H9 (cell line): ENCODE measurements around the gene AP1S1. TPM values are rescaled to one million over a fixed set of nuclear protein-coding genes. Genes with fewer than 3 reads are reported as not detected.

Experiments used
- DNase-seq: peaks from one replicate; pipeline ENCODE4 v3.0.0-alpha.2; 2017
- H2AFZ ChIP-seq: one replicate; pipeline ENCODE4 v1.6.1; 2013; ENCODE audit warnings: mild to moderate bottlenecking, low read length, control low read depth, moderate library complexity
- H2AK5ac ChIP-seq: 2 replicates; pipeline ENCODE4 v1.6.1; 2013; ENCODE audit warnings: low read length, control low read depth, mixed read lengths; ENCODE audit not compliant: insufficient read length
- H2BK120ac ChIP-seq: one replicate; pipeline ENCODE4 v1.6.1; 2013; ENCODE audit warnings: low read depth, mild to moderate bottlenecking, low read length, control low read depth, inconsistent platforms; ENCODE audit not compliant: poor library complexity, severe bottlenecking
- H2BK12ac ChIP-seq: 2 replicates; pipeline ENCODE4 v1.6.1; 2013; ENCODE audit warnings: low read length, control low read depth, mixed read lengths, low read depth; ENCODE audit not compliant: insufficient read length
- H2BK15ac ChIP-seq: 2 replicates; pipeline ENCODE4 v1.6.1; 2013; ENCODE audit warnings: low read depth, low read length, control low read depth
- H2BK20ac ChIP-seq: one replicate; pipeline ENCODE4 v1.6.1; 2013; ENCODE audit warnings: low read depth, mild to moderate bottlenecking, low read length, control low read depth, inconsistent platforms; ENCODE audit not compliant: poor library complexity, severe bottlenecking
- H2BK5ac ChIP-seq: 2 replicates; pipeline ENCODE4 v1.6.1; 2013; ENCODE audit warnings: low read length, control low read depth, mixed read lengths; ENCODE audit not compliant: insufficient read length
- H3K14ac ChIP-seq: 2 replicates; pipeline ENCODE4 v1.6.1; 2013; ENCODE audit warnings: low read length, control low read depth; ENCODE audit not compliant: insufficient read depth
- H3K18ac ChIP-seq: 2 replicates; pipeline ENCODE4 v1.6.1; 2013; ENCODE audit warnings: low read depth, mild to moderate bottlenecking, mixed read lengths, low read length, control low read depth; ENCODE audit not compliant: insufficient read length
- H3K23ac ChIP-seq: 2 replicates; pipeline ENCODE4 v1.6.1; 2013; ENCODE audit warnings: low read length, control low read depth, mixed read lengths, low read depth; ENCODE audit not compliant: insufficient read length
- H3K23me2 ChIP-seq: 2 replicates; pipeline ENCODE4 v1.6.1; 2013; ENCODE audit warnings: low read depth, mild to moderate bottlenecking, mixed read lengths, low read length, control low read depth; ENCODE audit not compliant: insufficient read length, poor library complexity, severe bottlenecking
- H3K27ac ChIP-seq: 2 replicates; pipeline ENCODE4 v1.5.1; 2013; ENCODE audit warnings: low read length, control low read depth, mixed read lengths, low read depth; ENCODE audit not compliant: insufficient read length
- H3K27me3 ChIP-seq: 2 replicates; pipeline ENCODE4 v1.6.1; 2013; ENCODE audit warnings: low read length, control low read depth, inconsistent platforms; ENCODE audit not compliant: insufficient read depth
- H3K4ac ChIP-seq: 2 replicates; pipeline ENCODE4 v1.6.1; 2013; ENCODE audit warnings: low read depth, mild to moderate bottlenecking, control low read depth, inconsistent platforms, low read length, moderate library complexity
- H3K4me1 ChIP-seq: 2 replicates; pipeline ENCODE4 v1.6.1; 2013; ENCODE audit warnings: low read length, control low read depth, inconsistent platforms; ENCODE audit not compliant: insufficient read depth
- H3K4me2 ChIP-seq: 2 replicates; pipeline ENCODE4 v1.6.1; 2013; ENCODE audit warnings: low read length, control low read depth, mixed read lengths; ENCODE audit not compliant: insufficient read length, insufficient read depth
- H3K56ac ChIP-seq: 2 replicates; pipeline ENCODE4 v1.6.1; 2013; ENCODE audit warnings: low read depth, mild to moderate bottlenecking, mixed read lengths, low read length, control low read depth; ENCODE audit not compliant: insufficient read length
- H3K79me1 ChIP-seq: 2 replicates; pipeline ENCODE4 v1.6.1; 2013; ENCODE audit warnings: low read depth, mild to moderate bottlenecking, moderate library complexity, low read length, control low read depth, inconsistent platforms; ENCODE audit not compliant: insufficient read depth, poor library complexity, severe bottlenecking
- H3K79me2 ChIP-seq: 2 replicates; pipeline ENCODE4 v1.6.1; 2013; ENCODE audit warnings: low read length, control low read depth, inconsistent platforms; ENCODE audit not compliant: insufficient read depth
- H3K9ac ChIP-seq: 2 replicates; pipeline ENCODE4 v1.6.1; 2013; ENCODE audit warnings: low read length, control low read depth, mixed read lengths; ENCODE audit not compliant: insufficient read length; ENCODE audit errors: extremely low read depth
- H3K9me3 ChIP-seq: one replicate; pipeline ENCODE4 v1.6.1; 2013; ENCODE audit warnings: low read depth, low read length, inconsistent platforms; ENCODE audit not compliant: control insufficient read depth
- H3T11ph ChIP-seq: one replicate; pipeline ENCODE4 v1.6.1; 2013; ENCODE audit warnings: mild to moderate bottlenecking, low read length, control low read depth, inconsistent platforms
- H4K20me1 ChIP-seq: one replicate; pipeline ENCODE4 v1.6.1; 2013; ENCODE audit not compliant: control insufficient read depth, insufficient read length, insufficient read depth
- H4K5ac ChIP-seq: 2 replicates; pipeline ENCODE4 v1.6.1; 2013; ENCODE audit warnings: low read depth, mild to moderate bottlenecking, mixed read lengths, low read length, control low read depth; ENCODE audit not compliant: insufficient read length
- H4K8ac ChIP-seq: replicated peaks from 2 replicates; pipeline ENCODE4 v1.6.1; 2013; ENCODE audit warnings: low read length, control low read depth, mixed read lengths, low read depth; ENCODE audit not compliant: insufficient read length
- H4K91ac ChIP-seq: 2 replicates; pipeline ENCODE4 v1.6.1; 2013; ENCODE audit warnings: low read depth, mild to moderate bottlenecking, moderate library complexity, mixed read lengths, low read length, control low read depth; ENCODE audit not compliant: insufficient read length
- H3K27ac Mint-ChIP-seq, 3 experiments: 2 replicates in 2 of 3; 3 replicates in 1 of 3; pipeline ENCODE4 v1.8.0; 2020 to 2021; ENCODE audit warnings: mixed read lengths in 3 of 3, mild to moderate bottlenecking in 1 of 3, moderate library complexity in 1 of 3
- H3K27me3 Mint-ChIP-seq: 2 replicates; pipeline ENCODE4 v1.8.0; 2021; ENCODE audit warnings: low read depth, mild to moderate bottlenecking, moderate library complexity, mixed read lengths
- H3K36me3 Mint-ChIP-seq, 3 experiments: 2 replicates in 2 of 3; 3 replicates in 1 of 3; pipeline ENCODE4 v1.8.0; 2020 to 2021; ENCODE audit warnings: low read depth in 3 of 3, mixed read lengths in 3 of 3; ENCODE audit not compliant: insufficient read depth in 1 of 3
- H3K4me1 Mint-ChIP-seq, 2 experiments: 2 replicates each; pipeline ENCODE4 v1.8.0; 2020; ENCODE audit warnings: mixed read lengths in 2 of 2
- H3K4me3 Mint-ChIP-seq, 2 experiments: 2 replicates in 1 of 2; 3 replicates in 1 of 2; pipeline ENCODE4 v1.8.0; 2020 to 2021; ENCODE audit warnings: mild to moderate bottlenecking in 2 of 2, mixed read lengths in 2 of 2, moderate library complexity in 1 of 2
- H3K9me3 Mint-ChIP-seq, 2 experiments: 2 replicates in 1 of 2; 3 replicates in 1 of 2; pipeline ENCODE4 v1.8.0; 2020; ENCODE audit warnings: mild to moderate bottlenecking in 2 of 2, mixed read lengths in 2 of 2, moderate library complexity in 1 of 2
- CTCF ChIP-seq: fragments of 200-600 bp; sonication (generic); conservative IDR thresholded peaks from 3 replicates; pipeline ENCODE4 v1.8.0; 2021; ENCODE audit warnings: antibody characterized with exemption, mild to moderate bottlenecking
- WGBS: extraction: QIAGEN DNeasy Blood & Tissue Kit; methylation state at CpG from one replicate; pipeline ENCODE4 v1.1.7; 2013; ENCODE audit warnings: missing lambda C conversion rate, low lambda C conversion rate, mixed read lengths; ENCODE audit not compliant: insufficient read length; ENCODE audit errors: extremely low coverage; 5-methylcytosine and 5-hydroxymethylcytosine counted together
- total RNA-seq: library from RNA; stranded (reverse); gene quantifications from 2 replicates; pipeline ENCODE4 v1.2.1, GENCODE V29; 2021

Gene AP1S1
- total RNA-seq, 1 experiment from 2014 or later = 65.2 TPM

GRCh38 chr7:101121991-101122932 is 32.0 kb upstream of the AP1S1 start:
- H3K14ac ChIP-seq = peak overlapping the region; percentile 18; the same call in 1 of the 2 replicates
- H3K27ac Mint-ChIP-seq = peak overlapping the region; percentile 25 to 94 (median 78)
- H3K79me1 ChIP-seq = no peaks in the 10 kb centered on the region
- WGBS = no CpG with 5 or more reads among the region's 17 CpGs
- peak overlapping the region; percentile 77 for H3K18ac ChIP-seq
- no peak overlapping the region for H3K4ac ChIP-seq
- H2BK15ac ChIP-seq = no peak overlapping the region
- H3K56ac ChIP-seq = no peak overlapping the region
- H3K4me1 ChIP-seq = peaks cover 11% of the 10 kb centered on the region; the same call in 1 of the 2 replicates
- H3K9me3 ChIP-seq = no peaks in the 10 kb centered on the region
- no peaks in the 10 kb centered on the region for H3K27me3 ChIP-seq
- peak; percentile 76 for DNase-seq
- no peak overlapping the region for H2BK120ac ChIP-seq
- H3K23me2 ChIP-seq = no peaks in the 10 kb centered on the region
- peak overlapping the region; percentile 73 for H3K27ac ChIP-seq
- peak overlapping the region; percentile 33 to 38; a peak in 2 of 5 replicates for H3K4me3 Mint-ChIP-seq
- H3K4me1 Mint-ChIP-seq = peaks cover 39 to 47% of the 10 kb centered on the region in 2 experiments
- H3K36me3 Mint-ChIP-seq = peaks cover 0 to 5% (median 3%) of the 10 kb centered on the region in 3 experiments; a peak in 3 of 7 replicates
- H2BK20ac ChIP-seq = no peak overlapping the region
- no peak overlapping the region for H4K5ac ChIP-seq
- no peak overlapping the region for H4K91ac ChIP-seq
- no peaks in the 10 kb centered on the region for H3K79me2 ChIP-seq
- H3K4me2 ChIP-seq = peak overlapping the region; percentile 3
- no peak overlapping the region for H3K23ac ChIP-seq
- peaks cover 6 to 7% of the 10 kb centered on the region in 2 experiments; a peak in 3 of 5 replicates for H3K9me3 Mint-ChIP-seq
- no peak overlapping the region for H4K8ac ChIP-seq
- peak overlapping the region; percentile 75 for H2AFZ ChIP-seq
- no peak overlapping the region for H2BK5ac ChIP-seq
- peaks cover 3% of the 10 kb centered on the region for H3K27me3 Mint-ChIP-seq
- peak overlapping the region; percentile 96 for H2BK12ac ChIP-seq
- no peak overlapping the region for H2AK5ac ChIP-seq
- H3K9ac ChIP-seq = no peak overlapping the region
- no peak for TF ChIP-seq CTCF
- H4K20me1 ChIP-seq = no peaks in the 10 kb centered on the region
- H3T11ph ChIP-seq = no peak overlapping the region
